Measurements from ENCODE around the gene SCARB1. TPM values are rescaled to one million over a fixed set of nuclear protein-coding genes. Genes with fewer than 3 reads are reported as not detected.

The SCARB1 gene
- total RNA-seq, 1 donor from 2014 or later: 7.1 TPM

DNA sequence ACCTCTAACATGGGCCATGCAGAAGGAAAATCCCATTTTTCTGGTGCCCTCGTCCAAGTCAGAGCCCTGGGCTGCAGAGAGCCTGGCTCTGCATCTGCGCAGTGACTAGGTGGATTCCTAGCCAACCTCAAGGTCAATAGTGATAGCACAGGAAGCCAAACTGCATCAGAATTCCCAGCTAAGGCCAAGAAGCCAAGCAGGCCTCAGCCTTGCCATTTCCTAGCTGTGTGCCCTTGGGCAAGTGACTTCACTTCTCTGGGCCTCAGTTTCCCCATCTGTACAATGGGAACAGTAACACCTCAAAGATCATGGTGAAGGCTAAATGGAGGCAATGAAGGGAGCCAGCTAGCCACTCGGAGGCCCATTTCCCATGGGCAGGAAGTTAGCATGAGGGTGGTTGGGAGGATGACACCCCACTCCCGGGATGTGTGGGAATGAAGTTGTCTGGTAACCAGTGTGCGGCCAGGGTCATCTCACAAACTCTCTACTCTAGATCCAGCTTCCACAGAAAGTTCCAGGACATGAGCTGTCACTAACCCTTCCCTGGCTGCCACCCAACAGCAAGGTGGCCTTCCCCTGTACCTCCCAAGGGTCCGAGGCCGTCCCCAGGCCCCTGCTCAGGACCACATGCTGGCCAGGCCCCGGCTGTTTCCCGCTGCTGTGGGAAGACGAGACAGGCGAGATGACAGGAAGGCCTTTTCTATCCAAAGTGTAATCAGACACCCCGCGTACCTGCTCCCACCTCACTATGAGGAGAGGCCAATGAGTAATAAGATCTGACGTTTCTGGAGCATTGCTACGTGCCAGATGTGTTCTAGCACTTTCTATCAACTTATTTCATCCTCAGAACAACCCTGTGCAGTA is 125.7 kb downstream of the SCARB1 start:
- intact Hi-C loops (cut with micrococcal nuclease): no loop called here

- intact Hi-C loops (cut with micrococcal nuclease): no loop called here
These were observed 126.6 kb downstream of the SCARB1 start for GRCh38 chr12:124737040-124737419.

- intact Hi-C loops (cut with micrococcal nuclease): no loop called here
These were observed 127.3 kb downstream of the SCARB1 start for GRCh38 chr12:124736115-124737039.

DNA sequence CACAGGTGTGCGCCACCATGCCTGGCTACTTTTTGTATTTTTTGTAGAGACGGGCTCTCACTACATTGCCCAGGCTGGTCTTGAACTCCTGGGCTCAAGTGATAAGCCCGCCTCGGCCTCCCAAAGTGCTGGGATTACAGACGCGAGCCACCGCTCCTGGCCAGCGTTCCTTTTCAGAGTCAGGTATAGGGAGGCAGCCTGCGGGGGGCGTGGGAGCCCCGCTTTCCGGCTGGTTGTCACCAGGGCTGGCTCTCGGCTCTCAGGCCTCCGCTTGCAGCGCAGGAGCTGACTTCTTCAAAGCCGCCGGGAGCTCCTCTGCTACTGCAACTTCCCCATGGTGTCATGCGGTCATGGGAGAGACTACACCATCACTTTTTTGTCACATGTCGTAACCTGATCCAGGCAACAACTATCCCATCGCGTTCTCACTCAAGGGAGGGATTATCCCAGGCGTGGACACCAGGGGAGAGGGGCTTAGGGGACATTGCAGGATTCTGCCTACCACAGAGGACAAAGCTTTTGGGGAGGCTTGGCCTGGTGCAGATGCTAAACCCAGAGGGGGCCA is 129.4 kb downstream of the SCARB1 start:
- intact Hi-C loops (cut with micrococcal nuclease): no loop called here

GRCh38 chr12:124733086-124733485 is 130.6 kb downstream of the SCARB1 start:
- intact Hi-C loops (cut with micrococcal nuclease): no loop called here

GRCh38 chr12:124732275-124733075 is 131.2 kb downstream of the SCARB1 start:
- intact Hi-C loops (cut with micrococcal nuclease): no loop called here

- intact Hi-C loops (cut with micrococcal nuclease): no loop called here
These were observed 131.8 kb downstream of the SCARB1 start for GRCh38 chr12:124731869-124732268.

DNA sequence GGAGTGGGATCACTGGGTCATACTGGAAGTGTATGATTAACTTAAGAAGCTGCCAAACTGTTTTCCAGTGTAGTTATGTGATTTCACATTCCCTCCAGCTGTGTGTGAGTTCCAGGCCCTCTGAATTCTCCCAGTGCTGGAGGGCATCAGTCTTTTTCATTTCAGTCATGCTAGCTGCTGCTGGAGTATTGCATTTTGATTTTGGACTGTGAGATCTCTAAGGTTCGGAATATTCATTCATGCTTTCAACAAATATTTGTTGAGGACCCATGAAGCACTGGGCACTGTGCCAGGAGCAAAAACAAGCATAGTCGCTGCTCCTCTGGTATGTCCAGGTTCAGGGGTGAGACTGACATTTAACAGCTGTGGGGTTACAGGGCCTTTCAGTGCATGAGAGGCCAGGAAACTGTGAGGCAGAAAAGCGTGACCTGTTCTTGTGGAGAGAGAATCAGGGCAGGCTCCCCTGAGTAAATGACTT is 133.2 kb downstream of the SCARB1 start:
- intact Hi-C loops (cut with micrococcal nuclease): no loop called here

- intact Hi-C loops (cut with micrococcal nuclease): no loop called here
These were observed 135.7 kb downstream of the SCARB1 start for GRCh38 chr12:124727922-124728321.

- intact Hi-C loops (cut with micrococcal nuclease): no loop called here
These were observed 136.3 kb downstream of the SCARB1 start for GRCh38 chr12:124727264-124727800.

Other genes starting within 250 kb of the SCARB1 start
- 1,059 and 1,072 TPM in 2 replicates for gene UBC, start 50.8 kb upstream of the SCARB1 start, total RNA-seq
- 37.0 and 40.7 TPM in 2 replicates for gene DHX37, start 125.3 kb upstream of the SCARB1 start, total RNA-seq
- 19.4 and 19.8 TPM in 2 replicates for gene BRI3BP, start 129.8 kb upstream of the SCARB1 start, total RNA-seq
- gene AACS, start 201.6 kb upstream of the SCARB1 start, total RNA-seq: 25.1 and 25.2 TPM in 2 replicates